ENCODE results near the gene ART1. TPM values are rescaled to one million over a fixed set of nuclear protein-coding genes. Genes with fewer than 3 reads are reported as not detected.

The ART1 gene
- total and polyA plus RNA-seq, 8 donors = not detected

DNA sequence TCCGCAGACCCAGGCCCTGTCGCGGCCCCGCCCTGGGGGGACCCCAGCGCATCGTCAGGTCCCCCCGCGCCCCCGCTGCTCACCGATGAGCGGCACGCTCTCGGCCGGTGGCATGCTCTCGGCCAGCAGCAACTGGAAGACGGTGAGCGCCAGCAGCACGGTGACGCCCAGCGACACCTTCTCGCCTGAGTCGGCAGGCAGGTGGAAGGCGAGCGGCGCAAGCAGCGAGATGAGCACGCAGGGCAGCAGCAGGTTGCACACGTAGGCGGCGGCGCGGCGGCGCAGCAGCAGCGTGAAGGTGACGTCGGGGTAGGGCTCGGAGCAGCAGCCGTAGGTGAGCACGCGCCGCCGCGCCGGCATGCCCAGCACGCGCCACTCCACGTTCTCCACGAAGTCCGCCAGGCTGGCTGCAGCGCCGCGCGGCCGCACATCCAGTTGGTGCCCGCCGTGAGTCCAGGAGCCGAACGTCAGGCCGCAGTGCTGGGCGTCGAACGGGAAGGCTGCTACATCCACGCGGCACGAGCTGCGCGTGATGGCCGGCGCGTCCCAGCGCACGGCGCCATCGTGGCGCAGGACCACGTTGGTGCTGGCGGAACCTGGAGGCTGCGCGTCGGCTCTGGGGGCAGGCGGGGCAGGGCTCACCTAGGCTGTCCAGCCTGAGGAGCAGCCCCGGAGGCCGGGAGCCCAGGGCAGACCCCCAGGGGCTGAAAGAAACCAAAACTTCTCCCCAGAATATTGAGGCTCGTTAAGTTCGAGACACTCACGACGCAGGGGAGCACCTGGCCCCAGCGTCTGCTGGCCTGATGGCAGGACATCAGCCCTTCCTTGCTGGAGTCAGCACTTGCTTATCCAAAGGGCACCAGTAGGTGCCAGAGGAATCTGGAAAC, 22.5 kb downstream of the ART1 start:
- no peak overlapping the region for H3K4me3 ChIP-seq
- no peaks in the 10 kb centered on the region for H3K9me3 ChIP-seq
- TF ChIP-seq, protein P1, sequence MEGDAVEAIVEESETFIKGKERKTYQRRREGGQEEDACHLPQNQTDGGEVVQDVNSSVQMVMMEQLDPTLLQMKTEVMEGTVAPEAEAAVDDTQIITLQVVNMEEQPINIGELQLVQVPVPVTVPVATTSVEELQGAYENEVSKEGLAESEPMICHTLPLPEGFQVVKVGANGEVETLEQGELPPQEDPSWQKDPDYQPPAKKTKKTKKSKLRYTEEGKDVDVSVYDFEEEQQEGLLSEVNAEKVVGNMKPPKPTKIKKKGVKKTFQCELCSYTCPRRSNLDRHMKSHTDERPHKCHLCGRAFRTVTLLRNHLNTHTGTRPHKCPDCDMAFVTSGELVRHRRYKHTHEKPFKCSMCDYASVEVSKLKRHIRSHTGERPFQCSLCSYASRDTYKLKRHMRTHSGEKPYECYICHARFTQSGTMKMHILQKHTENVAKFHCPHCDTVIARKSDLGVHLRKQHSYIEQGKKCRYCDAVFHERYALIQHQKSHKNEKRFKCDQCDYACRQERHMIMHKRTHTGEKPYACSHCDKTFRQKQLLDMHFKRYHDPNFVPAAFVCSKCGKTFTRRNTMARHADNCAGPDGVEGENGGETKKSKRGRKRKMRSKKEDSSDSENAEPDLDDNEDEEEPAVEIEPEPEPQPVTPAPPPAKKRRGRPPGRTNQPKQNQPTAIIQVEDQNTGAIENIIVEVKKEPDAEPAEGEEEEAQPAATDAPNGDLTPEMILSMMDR (IDR thresholded peaks at IDR 0.05) = no peak
- DNase-seq (peak in 1 of 6 donors; percentile 25), ATAC-seq (no peak), FAIRE-seq (no peak)
- no peaks in the 10 kb centered on the region for H3K27me3 ChIP-seq
- no peaks in the 10 kb centered on the region for H3K4me1 ChIP-seq
- H3K27ac ChIP-seq = no peak overlapping the region
- intact Hi-C loops (cut with DNase I) = no loop called here
- H3K36me3 ChIP-seq = peaks cover 0 to 13% (median 5%) of the 10 kb centered on the region in 3 donors
- 97 to 99% methylated on average over 85 to 89 of the region's 89 CpGs for WGBS, 2 donors

GRCh38 chr11:3669128-3669527, 24.2 kb downstream of the ART1 start:
- ATAC-seq = peak in 1 of 4 donors; percentile 7
- H3K36me3 ChIP-seq = peaks cover 0 to 27% (median 5%) of the 10 kb centered on the region in 3 donors
- intact Hi-C loops (cut with DNase I) = no loop called here

DNA sequence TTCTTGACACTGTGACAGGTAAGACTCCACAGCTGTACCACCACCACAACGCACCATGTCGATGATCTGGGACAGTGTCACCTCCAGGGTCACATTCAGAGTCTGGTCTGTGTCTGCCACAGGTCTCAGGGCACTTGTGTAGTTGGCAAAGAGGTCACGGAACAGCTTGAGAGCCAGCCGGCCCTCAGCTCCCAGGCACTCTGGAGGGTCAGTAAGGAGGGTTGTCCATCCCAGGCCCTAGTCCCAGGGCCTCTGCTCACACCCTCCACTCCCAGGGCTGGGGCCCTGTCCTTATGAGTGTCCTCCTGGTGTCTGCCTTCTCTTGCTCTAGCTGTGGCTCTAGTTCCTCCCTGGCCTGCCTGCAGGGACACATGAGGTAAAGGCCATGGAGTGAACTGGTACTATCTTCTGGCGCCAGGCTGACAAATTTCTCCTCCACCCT, 24.8 kb downstream of the ART1 start:
- no peaks in the 10 kb centered on the region for H3K4me1 ChIP-seq
- ATAC-seq (peak in 1 of 4 donors; percentile 16), FAIRE-seq (no peak), DNase-seq (no peak)
- no peak overlapping the region for H3K4me3 ChIP-seq
- intact Hi-C loops (cut with DNase I) = no loop called here
- 89 to 97% methylated on average over 5 of the region's 5 CpGs for WGBS, 2 donors
- TF ChIP-seq, protein P1 (IDR thresholded peaks at IDR 0.05) = no peak
- no peaks in the 10 kb centered on the region for H3K9me3 ChIP-seq
- H3K36me3 ChIP-seq = peaks cover 0 to 34% (median 5%) of the 10 kb centered on the region in 3 donors
- no peaks in the 10 kb centered on the region for H3K27me3 ChIP-seq
- no peak overlapping the region for H3K27ac ChIP-seq

More at GRCh38 chr11:3669128-3669527, 24.2 kb downstream of the ART1 start:
- DNase-seq = no peak
- no peaks in the 10 kb centered on the region for H3K27me3 ChIP-seq
- H3K9me3 ChIP-seq = no peaks in the 10 kb centered on the region
- no peak overlapping the region for H3K4me3 ChIP-seq
- TF ChIP-seq, protein P1 (IDR thresholded peaks at IDR 0.05) = no peak
- no peak for FAIRE-seq
- no peak overlapping the region for H3K27ac ChIP-seq
- no peaks in the 10 kb centered on the region for H3K4me1 ChIP-seq
- 94% methylated on average over 7 of the region's 7 CpGs for WGBS, 2 donors

DNA sequence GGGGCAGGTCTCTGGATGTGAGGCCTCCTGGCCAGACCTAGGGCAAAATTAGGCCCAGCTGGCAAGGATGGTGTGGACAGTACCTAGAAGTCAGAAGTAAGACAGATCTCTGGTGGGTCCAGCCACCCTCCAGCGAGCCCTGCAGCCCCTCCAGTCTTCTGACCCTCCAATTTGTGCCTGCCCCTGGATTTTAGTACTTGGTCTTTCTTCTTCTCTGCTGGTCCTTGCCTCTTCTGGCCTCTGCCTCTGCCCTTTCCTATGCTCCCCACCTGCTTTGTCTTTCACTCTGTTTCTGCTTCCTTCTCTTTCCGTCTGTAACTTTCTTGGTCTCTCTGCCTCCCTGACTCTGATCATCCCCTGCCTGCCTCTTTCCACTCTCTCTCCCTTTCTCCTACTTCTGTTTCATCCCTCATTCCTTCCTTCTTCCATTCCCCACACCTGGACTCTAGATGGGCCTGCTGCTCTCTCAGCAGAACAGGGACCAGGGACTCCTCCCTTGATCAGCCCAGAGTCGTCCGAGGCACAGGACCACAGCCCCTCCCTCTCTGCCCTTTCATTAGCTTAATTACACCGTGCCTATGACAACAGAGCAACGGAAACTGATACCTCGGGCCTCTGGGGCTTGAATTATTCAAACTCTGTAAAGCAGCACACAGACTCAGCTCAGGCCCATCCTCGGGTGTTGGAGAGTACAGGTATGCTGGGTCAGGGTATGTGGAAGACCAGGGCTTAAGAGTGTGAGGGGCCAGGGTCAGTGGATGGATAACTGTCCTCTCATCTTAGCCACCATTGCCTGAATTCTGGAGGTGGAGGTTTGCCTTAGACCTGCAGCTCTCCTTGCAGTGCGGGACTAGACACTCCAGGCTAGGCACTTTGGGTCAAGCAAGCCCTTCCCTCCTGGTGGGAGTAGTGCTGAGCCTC, 26.7 kb downstream of the ART1 start, which contains the start of gene CHRNA10:
Gene CHRNA10, minus strand, starts transcription at position 51 of the 921 bp plus-strand sequence. CDS start 72 bp downstream, outside the sequence.
- intact Hi-C loops (cut with DNase I) = no loop called here
- TF ChIP-seq, protein P1 (IDR thresholded peaks at IDR 0.05) = no peak
- WGBS, 2 donors = 83 to 86% methylated on average over 9 of the region's 9 CpGs
- Histone ChIP-seq H3K4me3 (no peak within 1 kb of the TSS), H3K27ac (no peak within 1 kb of the TSS), H3K4me1 (no peaks in the 10 kb centered on the region), H3K9me3 (no peaks in the 10 kb centered on the region), H3K27me3 (no peaks in the 10 kb centered on the region), H3K36me3 (peaks cover 3 to 47% (median 16%) of the 10 kb centered on the region in 3 donors)
- DNase-seq = no peak
- FAIRE-seq = no peak
- no peak for ATAC-seq
